CD8-positive, alpha-beta memory T cell (primary cell): ENCODE measurements around the gene IL12B. TPM values are rescaled to one million over a fixed set of nuclear protein-coding genes. Genes with fewer than 3 reads are reported as not detected.

Experiments used
- CTCF ChIA-PET: fragments of 350-600 bp; sonication (Branson Sonifier 250); formaldehyde crosslinking; loops from one replicate; lab custom pipeline; 2021; ENCODE audit warnings: antibody characterized with exemption; lab: Charles Lee
- POLR2A ChIA-PET: fragments of 350-600 bp; sonication (Branson Sonifier 250); formaldehyde crosslinking; loops from one replicate; lab custom pipeline; 2021; ENCODE audit warnings: antibody characterized with exemption; lab: Charles Lee
- DNase-seq, 5 donors: peaks; one replicate each; pipeline versions ENCODE4 v3.0.0 to v3.0.0-alpha.2; 2020 to 2022; ENCODE audit warnings: mixed read lengths in 1 of 5
- H3K27ac ChIP-seq: one replicate; pipeline ENCODE4 v1.7.0; 2013; ENCODE audit warnings: low read depth, mild to moderate bottlenecking, low read length, moderate library complexity
- H3K27me3 ChIP-seq: 2 replicates; pipeline ENCODE4 v1.7.0; 2013; ENCODE audit warnings: low read length, mild to moderate bottlenecking; ENCODE audit not compliant: insufficient read depth, poor library complexity, severe bottlenecking
- H3K36me3 ChIP-seq: 2 replicates; pipeline ENCODE4 v1.7.0; 2013; ENCODE audit warnings: mild to moderate bottlenecking, low read length, moderate library complexity; ENCODE audit not compliant: insufficient read depth
- H3K4me1 ChIP-seq: 2 replicates; pipeline ENCODE4 v1.7.0; 2013; ENCODE audit warnings: mild to moderate bottlenecking, low read length, moderate library complexity; ENCODE audit not compliant: insufficient read depth
- H3K4me3 ChIP-seq: 2 replicates; pipeline ENCODE4 v1.7.0; 2013; ENCODE audit warnings: mild to moderate bottlenecking, low read length
- H3K9me3 ChIP-seq: 2 replicates; pipeline ENCODE4 v1.7.0; 2013; ENCODE audit warnings: mild to moderate bottlenecking, low read length
- H3K27ac Mint-ChIP-seq, 8 donors: one replicate each; pipeline ENCODE4 v1.8.0; 2020 to 2021; ENCODE audit warnings: mixed read lengths in 8 of 8, mild to moderate bottlenecking in 6 of 8, inconsistent platforms in 3 of 8, moderate library complexity in 3 of 8
- H3K27me3 Mint-ChIP-seq, 2 donors: one replicate each; pipeline ENCODE4 v1.8.0; 2020 to 2021; ENCODE audit warnings: mixed read lengths in 2 of 2, mild to moderate bottlenecking in 1 of 2, moderate library complexity in 1 of 2
- H3K36me3 Mint-ChIP-seq, 3 donors: one replicate each; pipeline ENCODE4 v1.8.0; 2020 to 2021; ENCODE audit warnings: mixed read lengths in 3 of 3, inconsistent platforms in 1 of 3, mild to moderate bottlenecking in 1 of 3
- H3K4me1 Mint-ChIP-seq, 3 donors: one replicate each; pipeline ENCODE4 v1.8.0; 2020 to 2021; ENCODE audit warnings: mixed read lengths in 3 of 3, inconsistent platforms in 1 of 3, mild to moderate bottlenecking in 1 of 3
- H3K4me3 Mint-ChIP-seq, 7 donors: one replicate each; pipeline ENCODE4 v1.8.0; 2020 to 2021; ENCODE audit warnings: mixed read lengths in 7 of 7, mild to moderate bottlenecking in 6 of 7, moderate library complexity in 4 of 7, inconsistent platforms in 2 of 7
- H3K9me3 Mint-ChIP-seq, 5 donors: one replicate each; pipeline ENCODE4 v1.8.0; 2020 to 2022; ENCODE audit warnings: mixed read lengths in 5 of 5, mild to moderate bottlenecking in 3 of 5, moderate library complexity in 2 of 5, inconsistent platforms in 1 of 5
- polyA plus RNA-seq: library from polyadenylated mRNA; unstranded; fragments of 300-500 nt; fragmentation: Illumina TruSeq; gene quantifications from one replicate; pipeline ENCODE4 v1.2.3, GENCODE V29; 2021
- total RNA-seq, 2 experiments: library from RNA; stranded (reverse); gene quantifications; one replicate each; pipeline ENCODE4 v1.2.3, GENCODE V29; 2021

Gene IL12B
- total and polyA plus RNA-seq, 3 experiments from 2014 or later = not detected

GRCh38 chr5:159331093-159331973, 1.0 kb upstream of the IL12B start:
- peaks cover 5% of the 10 kb centered on the region for H3K4me1 ChIP-seq
- peaks cover 3 to 15% of the 10 kb centered on the region in 2 donors for H3K27me3 Mint-ChIP-seq
- H3K4me3 ChIP-seq = peak overlapping the region; percentile 38
- peak overlapping the region; percentile 48 to 88 (median 71) for H3K4me3 Mint-ChIP-seq
- DNase-seq = peak; percentile 61 to 81 (median 69)
- H3K9me3 Mint-ChIP-seq = no peaks in the 10 kb centered on the region
- H3K36me3 Mint-ChIP-seq = peaks cover 0 to 3% (median 0%) of the 10 kb centered on the region in 3 donors
- no peaks in the 10 kb centered on the region for H3K9me3 ChIP-seq
- ChIA-PET CTCF (interaction anchor here (0.7 to 1.5 kb wide), 9 partner anchors 11 to 694 kb away, joined by 3 to 6 read pairs (median 4); no protein-coding TSS in a partner anchor), POLR2A (no interaction called here)
- peaks cover 18 to 34% (median 33%) of the 10 kb centered on the region in 3 donors for H3K4me1 Mint-ChIP-seq
- H3K27ac ChIP-seq = no peak overlapping the region
- H3K36me3 ChIP-seq = no peaks in the 10 kb centered on the region
- H3K27me3 ChIP-seq = no peaks in the 10 kb centered on the region
- H3K27ac Mint-ChIP-seq = peak overlapping the region in 7 of 8 donors; percentile 15 to 68 (median 35)

- Histone ChIP-seq H3K27ac (no peak overlapping the region), H3K4me3 (no peak overlapping the region), H3K9me3 (no peaks in the 10 kb centered on the region), H3K4me1 (no peaks in the 10 kb centered on the region), H3K27me3 (no peaks in the 10 kb centered on the region), H3K36me3 (no peaks in the 10 kb centered on the region)
- Mint-ChIP-seq H3K4me1 (no peaks in the 10 kb centered on the region), H3K9me3 (no peaks in the 10 kb centered on the region), H3K4me3 (no peak overlapping the region), H3K27ac (peak overlapping the region in 1 of 8 donors; percentile 49), H3K36me3 (peaks cover 0 to 3% (median 0%) of the 10 kb centered on the region in 3 donors), H3K27me3 (peaks cover 11 to 52% of the 10 kb centered on the region in 2 donors)
- ChIA-PET POLR2A (no interaction called here), CTCF (no interaction called here)
- DNase-seq = no peak
Measured at GRCh38 chr5:159324986-159325385, 5.3 kb downstream of the IL12B start.

- Mint-ChIP-seq H3K36me3 (peaks cover 0 to 3% (median 0%) of the 10 kb centered on the region in 3 donors), H3K4me1 (no peaks in the 10 kb centered on the region), H3K9me3 (no peaks in the 10 kb centered on the region), H3K27ac (no peak overlapping the region), H3K27me3 (peaks cover 11 to 49% of the 10 kb centered on the region in 2 donors), H3K4me3 (no peak overlapping the region)
- H3K4me1 ChIP-seq = no peaks in the 10 kb centered on the region
- H3K4me3 ChIP-seq = no peak overlapping the region
- H3K27me3 ChIP-seq = no peaks in the 10 kb centered on the region
- no peak overlapping the region for H3K27ac ChIP-seq
- no peaks in the 10 kb centered on the region for H3K36me3 ChIP-seq
- POLR2A ChIA-PET = no interaction called here
- CTCF ChIA-PET = interaction anchor here (1.1 to 1.5 kb wide), 2 partner anchors 167 to 663 kb away, joined by 3 to 6 read pairs; no protein-coding TSS in a partner anchor
- H3K9me3 ChIP-seq = no peaks in the 10 kb centered on the region
- no peak for DNase-seq
Measured at GRCh38 chr5:159324102-159324755, 6.1 kb downstream of the IL12B start.

- H3K9me3 Mint-ChIP-seq = no peaks in the 10 kb centered on the region
- H3K27ac ChIP-seq = no peak overlapping the region
- CTCF ChIA-PET = interaction anchor here (1.6 to 1.7 kb wide), 2 partner anchors 12 to 165 kb away, joined by 3 to 4 read pairs; no protein-coding TSS in a partner anchor
- H3K4me3 Mint-ChIP-seq = no peak overlapping the region
- peaks cover 0 to 3% (median 0%) of the 10 kb centered on the region in 3 donors for H3K36me3 Mint-ChIP-seq
- no peaks in the 10 kb centered on the region for H3K4me1 Mint-ChIP-seq
- no peaks in the 10 kb centered on the region for H3K27me3 ChIP-seq
- peaks cover 11 to 40% of the 10 kb centered on the region in 2 donors for H3K27me3 Mint-ChIP-seq
- no peak overlapping the region for H3K27ac Mint-ChIP-seq
- no peak for DNase-seq
- POLR2A ChIA-PET = no interaction called here
- H3K4me1 ChIP-seq = no peaks in the 10 kb centered on the region
- no peaks in the 10 kb centered on the region for H3K36me3 ChIP-seq
- no peaks in the 10 kb centered on the region for H3K9me3 ChIP-seq
- no peak overlapping the region for H3K4me3 ChIP-seq
Measured at GRCh38 chr5:159322180-159322579, 8.1 kb downstream of the IL12B start.

GRCh38 chr5:159319832-159320231, 10.5 kb downstream of the IL12B start:
- H3K9me3 ChIP-seq = no peaks in the 10 kb centered on the region
- CTCF ChIA-PET = interaction anchor here (1.2 kb wide), 1 partner anchor 156 kb away, joined by 3 read pairs; no protein-coding TSS in a partner anchor
- no peak for DNase-seq
- Mint-ChIP-seq H3K4me1 (no peaks in the 10 kb centered on the region), H3K4me3 (no peak overlapping the region), H3K36me3 (no peaks in the 10 kb centered on the region), H3K27ac (peak overlapping the region in 1 of 8 donors; percentile 38), H3K9me3 (no peaks in the 10 kb centered on the region), H3K27me3 (peaks cover 6 to 25% of the 10 kb centered on the region in 2 donors)
- no peak overlapping the region for H3K27ac ChIP-seq
- H3K4me3 ChIP-seq = no peak overlapping the region
- no peaks in the 10 kb centered on the region for H3K27me3 ChIP-seq
- no peaks in the 10 kb centered on the region for H3K4me1 ChIP-seq
- POLR2A ChIA-PET = interaction anchor here (0.6 kb wide), 1 partner anchor 10 kb away, joined by 3 read pairs; no protein-coding TSS in a partner anchor
- no peaks in the 10 kb centered on the region for H3K36me3 ChIP-seq

- H3K9me3 Mint-ChIP-seq = no peaks in the 10 kb centered on the region
- no peaks in the 10 kb centered on the region for H3K36me3 Mint-ChIP-seq
- Histone ChIP-seq H3K4me1 (no peaks in the 10 kb centered on the region), H3K9me3 (no peaks in the 10 kb centered on the region), H3K4me3 (no peak overlapping the region), H3K27ac (no peak overlapping the region), H3K27me3 (no peaks in the 10 kb centered on the region), H3K36me3 (no peaks in the 10 kb centered on the region)
- DNase-seq = no peak
- peaks cover 6 to 20% of the 10 kb centered on the region in 2 donors for H3K27me3 Mint-ChIP-seq
- H3K4me1 Mint-ChIP-seq = no peaks in the 10 kb centered on the region
- H3K4me3 Mint-ChIP-seq = no peak overlapping the region
- ChIA-PET CTCF (interaction anchor here (1.2 to 5.8 kb wide), 3 partner anchors 156 to 668 kb away, joined by 3 to 72 read pairs (median 11); no protein-coding TSS in a partner anchor), POLR2A (no interaction called here)
- peak overlapping the region in 1 of 8 donors; percentile 38 for H3K27ac Mint-ChIP-seq
Measured at GRCh38 chr5:159319363-159319762, 10.9 kb downstream of the IL12B start.

GRCh38 chr5:159318448-159318847, 11.8 kb downstream of the IL12B start:
- Mint-ChIP-seq H3K36me3 (no peaks in the 10 kb centered on the region), H3K4me3 (no peak overlapping the region)
- POLR2A ChIA-PET = no interaction called here

More at GRCh38 chr5:159318448-159318847, 11.8 kb downstream of the IL12B start:
- no peak for DNase-seq
- Histone ChIP-seq H3K27ac (no peak overlapping the region), H3K27me3 (no peaks in the 10 kb centered on the region), H3K4me3 (no peak overlapping the region), H3K9me3 (no peaks in the 10 kb centered on the region), H3K4me1 (no peaks in the 10 kb centered on the region), H3K36me3 (no peaks in the 10 kb centered on the region)
- Mint-ChIP-seq H3K27me3 (peaks cover 3 to 17% of the 10 kb centered on the region in 2 donors), H3K27ac (no peak overlapping the region), H3K4me1 (no peaks in the 10 kb centered on the region), H3K9me3 (no peaks in the 10 kb centered on the region)
- CTCF ChIA-PET = interaction anchor here (1.1 to 5.8 kb wide), 3 partner anchors 159 to 669 kb away, joined by 3 to 72 read pairs (median 11); no protein-coding TSS in a partner anchor
